Esophagus muscularis mucosa (tissue), 4 donors: ENCODE data around the gene CHAF1A. TPM values are rescaled to one million over a fixed set of nuclear protein-coding genes. Genes with fewer than 3 reads are reported as not detected.

Experiments
- DNase-seq: peaks from one replicate; pipeline ENCODE4 v3.0.0-alpha.2; 2017; ENCODE audit errors: extremely low spot score
- H3K27ac ChIP-seq, 4 donors: fragments of 200-600 bp; sonication (generic); replicated peaks in 1 of 4; 1 replicate in 3 of 4; 2 replicates in 1 of 4; pipeline ENCODE4 v1.5.1; 2016 to 2019; ENCODE audit warnings: mild to moderate bottlenecking in 1 of 4
- H3K27me3 ChIP-seq, 4 donors: fragments of 200-600 bp; sonication (generic); one replicate each; pipeline versions ENCODE4 v1.5.1 to v1.6.0; 2016 to 2019
- H3K36me3 ChIP-seq, 4 donors: fragments of 200-600 bp; sonication (generic); one replicate each; pipeline ENCODE4 v1.5.1; 2016 to 2019
- H3K4me1 ChIP-seq, 4 donors: fragments of 200-600 bp; sonication (generic); one replicate each; pipeline ENCODE4 v1.5.1; 2016 to 2019
- H3K4me3 ChIP-seq, 4 donors: fragments of 200-600 bp; sonication (generic); 1 replicate in 2 of 4; 2 replicates in 2 of 4; pipeline ENCODE4 v1.5.1; 2016 to 2019; ENCODE audit warnings: mild to moderate bottlenecking in 4 of 4, moderate library complexity in 1 of 4
- H3K9me3 ChIP-seq, 4 donors: fragments of 200-600 bp; sonication (generic); 1 replicate in 3 of 4; 2 replicates in 1 of 4; pipeline ENCODE4 v1.5.1; 2016 to 2019
- EP300 ChIP-seq: sonication (generic); formaldehyde crosslinking; IDR thresholded peaks from one replicate; pipeline ENCODE4 v1.6.1; 2017; ENCODE audit warnings: antibody characterized with exemption
- POLR2A ChIP-seq: fragments of 450-650 bp; IDR thresholded peaks from one replicate; pipeline ENCODE4 v1.6.1; 2017; ENCODE audit warnings: antibody characterized with exemption, moderate library complexity, mild to moderate bottlenecking, low read depth
- POLR2AphosphoS5 ChIP-seq, 2 donors: sonication (generic); formaldehyde crosslinking; IDR thresholded peaks; one replicate each; pipeline ENCODE4 v1.6.1; 2017; ENCODE audit warnings: antibody characterized with exemption in 2 of 2
- WGBS: methylation state at CpG from one replicate; pipeline ENCODE4 v1.1.5; 2018; 5-methylcytosine and 5-hydroxymethylcytosine counted together
- intact Hi-C: fragments of 100-400 bp; cut with DNase I; formaldehyde crosslinking; loops from one replicate; pipeline ENCODE4 v1.15.1; 2023
- total RNA-seq, 4 donors: library from RNA; depleted of rRNA; stranded (reverse); fragments of >200 nt; gene quantifications; one replicate each; pipeline versions ENCODE4 v1.1.0 to v1.2.1, GENCODE V29; 2016
- TF ChIP-seq, protein P1 (sequence below), 3 experiments: fragments of 200-600 bp in 2 of 3; fragments of 450-650 bp in 1 of 3; sonication (generic) in 2 of 3; IDR thresholded peaks; one replicate each; pipeline ENCODE4 v1.5.1; 2017 to 2019; ENCODE audit warnings: antibody characterized with exemption in 3 of 3, mild to moderate bottlenecking in 2 of 3, moderate library complexity in 1 of 3

CHAF1A gene
- total RNA-seq, 4 donors from 2014 or later = 4.6 to 14.6 (median 7.6) TPM

DNA sequence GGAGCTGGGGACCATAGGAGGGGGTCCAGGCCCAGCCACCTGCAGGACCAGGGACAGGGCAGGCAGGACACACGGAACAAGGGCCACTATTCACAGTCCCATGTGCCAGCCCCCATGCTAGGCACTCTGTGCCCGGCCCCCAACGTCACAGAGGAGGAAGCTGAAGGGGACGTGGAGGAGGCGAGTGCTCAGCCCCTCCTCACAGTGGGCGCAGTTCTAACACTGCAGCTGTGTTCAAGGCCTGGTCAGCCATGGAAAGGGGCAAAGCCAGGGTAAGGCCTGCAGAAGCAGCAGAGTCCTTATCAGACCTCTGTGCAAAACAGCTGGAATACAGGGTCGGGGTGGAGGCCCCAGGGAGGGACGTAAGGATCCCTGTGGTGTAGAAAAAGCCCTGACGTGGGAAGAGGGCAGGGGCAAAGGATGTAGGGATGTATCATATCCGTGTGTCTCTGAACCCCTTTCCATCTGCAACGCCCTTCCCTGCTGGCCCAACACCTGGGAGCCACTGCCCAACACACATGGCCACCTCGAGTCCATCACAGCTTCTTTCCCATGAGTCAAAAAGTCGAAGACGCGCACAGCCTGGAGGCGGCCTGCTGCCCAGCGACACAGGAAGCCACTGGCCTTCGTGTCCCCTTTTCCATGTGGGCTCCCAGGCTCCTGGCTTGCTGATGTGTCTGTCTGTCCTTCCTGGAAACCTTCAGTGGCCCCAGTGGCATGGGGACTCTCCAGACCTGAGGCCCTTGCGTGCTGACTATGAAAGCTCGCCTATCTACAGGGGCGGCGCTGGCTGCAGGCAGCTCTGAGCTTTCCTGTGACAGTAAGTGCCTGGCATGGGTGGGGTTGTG lies 30.1 kb upstream of the CHAF1A start:
- peak overlapping the region; percentile 78 to 91 (median 86) for H3K27ac ChIP-seq
- H3K4me1 ChIP-seq = peaks cover 99 to 100% (median 100%) of the 10 kb centered on the region in 4 donors
- H3K4me3 ChIP-seq = no peak overlapping the region
- intact Hi-C loops = no loop called here
- no peak for DNase-seq
- no peak for TF ChIP-seq EP300
- no peak for TF ChIP-seq POLR2A
- no peak for TF ChIP-seq POLR2AphosphoS5 (IDR thresholded peaks at IDR 0.05)
- TF ChIP-seq, protein P1, sequence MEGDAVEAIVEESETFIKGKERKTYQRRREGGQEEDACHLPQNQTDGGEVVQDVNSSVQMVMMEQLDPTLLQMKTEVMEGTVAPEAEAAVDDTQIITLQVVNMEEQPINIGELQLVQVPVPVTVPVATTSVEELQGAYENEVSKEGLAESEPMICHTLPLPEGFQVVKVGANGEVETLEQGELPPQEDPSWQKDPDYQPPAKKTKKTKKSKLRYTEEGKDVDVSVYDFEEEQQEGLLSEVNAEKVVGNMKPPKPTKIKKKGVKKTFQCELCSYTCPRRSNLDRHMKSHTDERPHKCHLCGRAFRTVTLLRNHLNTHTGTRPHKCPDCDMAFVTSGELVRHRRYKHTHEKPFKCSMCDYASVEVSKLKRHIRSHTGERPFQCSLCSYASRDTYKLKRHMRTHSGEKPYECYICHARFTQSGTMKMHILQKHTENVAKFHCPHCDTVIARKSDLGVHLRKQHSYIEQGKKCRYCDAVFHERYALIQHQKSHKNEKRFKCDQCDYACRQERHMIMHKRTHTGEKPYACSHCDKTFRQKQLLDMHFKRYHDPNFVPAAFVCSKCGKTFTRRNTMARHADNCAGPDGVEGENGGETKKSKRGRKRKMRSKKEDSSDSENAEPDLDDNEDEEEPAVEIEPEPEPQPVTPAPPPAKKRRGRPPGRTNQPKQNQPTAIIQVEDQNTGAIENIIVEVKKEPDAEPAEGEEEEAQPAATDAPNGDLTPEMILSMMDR (IDR thresholded peaks at IDR 0.05) = no peak
- peaks cover 0 to 12% (median 0%) of the 10 kb centered on the region in 4 donors for H3K36me3 ChIP-seq
- no peaks in the 10 kb centered on the region for H3K9me3 ChIP-seq
- H3K27me3 ChIP-seq = no peaks in the 10 kb centered on the region
- 85% methylated on average over 15 of the region's 22 CpGs for WGBS

DNA sequence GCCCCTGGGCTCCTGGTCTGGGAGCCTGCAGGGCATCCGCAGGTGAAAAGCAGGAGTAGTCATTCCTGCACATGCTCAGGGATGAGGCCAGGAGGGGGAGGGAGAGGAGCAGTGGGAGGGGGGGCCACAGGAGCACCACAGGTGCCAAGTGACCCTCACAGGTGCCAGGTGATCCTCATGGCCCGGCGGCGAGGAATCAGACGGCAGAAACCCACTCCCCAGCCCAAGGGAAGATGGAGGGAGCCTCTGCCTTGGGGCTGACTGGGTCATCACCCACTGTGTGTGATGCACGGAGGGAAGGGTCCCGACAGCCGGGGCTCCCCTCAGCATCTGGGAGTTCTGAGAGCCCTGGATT lies 29.4 kb upstream of the CHAF1A start:
- no peak for TF ChIP-seq EP300
- no peak for TF ChIP-seq POLR2AphosphoS5 (IDR thresholded peaks at IDR 0.05)
- TF ChIP-seq, protein P1 (IDR thresholded peaks at IDR 0.05) = no peak
- no peak for TF ChIP-seq POLR2A
- intact Hi-C loops = no loop called here
- Histone ChIP-seq H3K27ac (peak overlapping the region; percentile 78 to 91 (median 86)), H3K4me1 (peaks cover 96 to 100% (median 99%) of the 10 kb centered on the region in 4 donors), H3K27me3 (no peaks in the 10 kb centered on the region), H3K4me3 (no peak overlapping the region), H3K36me3 (peaks cover 0 to 7% (median 0%) of the 10 kb centered on the region in 4 donors), H3K9me3 (no peaks in the 10 kb centered on the region)
- 90% methylated on average over 7 of the region's 8 CpGs for WGBS
- DNase-seq = no peak

DNA sequence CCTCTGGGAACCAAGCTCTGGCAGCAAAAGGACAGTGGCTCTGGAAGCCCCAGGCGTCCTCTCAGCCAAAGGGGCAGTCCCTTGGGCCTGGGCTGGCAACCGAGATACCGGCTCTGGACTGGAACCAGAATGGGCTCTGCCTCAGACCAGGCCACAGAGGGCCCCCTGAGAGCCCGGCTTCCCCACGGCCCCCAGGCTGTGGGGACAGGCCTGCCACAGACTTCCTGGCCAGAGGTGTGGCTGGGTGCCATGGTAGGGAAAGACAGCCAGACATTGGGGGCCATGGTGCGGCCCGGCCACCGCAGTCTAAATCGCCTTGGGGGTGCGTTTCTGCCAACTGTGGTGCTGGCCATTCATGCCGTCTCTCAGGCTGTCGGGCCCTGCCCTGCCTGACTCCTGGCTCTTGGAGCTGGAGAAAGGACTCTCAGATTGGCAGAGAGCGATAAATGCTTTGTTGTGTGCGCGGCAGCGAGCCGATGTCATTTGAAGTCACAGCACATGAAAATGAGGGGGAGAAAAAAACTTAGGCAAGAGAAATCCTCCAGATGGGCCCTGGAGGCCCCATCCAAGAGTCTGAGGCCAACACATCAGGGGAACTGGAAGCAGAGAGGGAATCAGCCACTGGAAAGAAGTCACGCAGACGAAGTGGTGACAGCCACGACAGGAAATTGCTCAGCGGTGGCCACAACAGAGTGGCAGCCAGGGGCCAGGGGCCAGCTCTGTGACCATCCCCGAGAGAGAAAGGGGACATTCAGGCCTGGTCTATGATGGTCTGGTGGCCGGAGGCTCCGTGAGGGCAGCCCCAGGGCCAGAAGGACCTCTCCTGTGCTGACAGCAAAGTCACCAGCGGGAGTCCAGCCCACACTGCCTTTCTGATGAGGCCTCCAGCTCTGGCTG lies 28.6 kb upstream of the CHAF1A start:
- DNase-seq = no peak
- intact Hi-C loops = no loop called here
- peak overlapping the region in 2 of 4 donors; percentile 8 to 11 for H3K4me3 ChIP-seq
- H3K36me3 ChIP-seq = peaks cover 0 to 7% (median 0%) of the 10 kb centered on the region in 4 donors
- no peaks in the 10 kb centered on the region for H3K9me3 ChIP-seq
- TF ChIP-seq POLR2A (no peak), POLR2AphosphoS5 (IDR thresholded peaks at IDR 0.05) (no peak), EP300 (no peak)
- TF ChIP-seq, protein P1 (IDR thresholded peaks at IDR 0.05) = no peak
- H3K27ac ChIP-seq = peak overlapping the region; percentile 78 to 91 (median 86)
- 47% methylated on average over 18 of the region's 25 CpGs for WGBS
- no peaks in the 10 kb centered on the region for H3K27me3 ChIP-seq
- peaks cover 91 to 100% (median 95%) of the 10 kb centered on the region in 4 donors for H3K4me1 ChIP-seq

DNA sequence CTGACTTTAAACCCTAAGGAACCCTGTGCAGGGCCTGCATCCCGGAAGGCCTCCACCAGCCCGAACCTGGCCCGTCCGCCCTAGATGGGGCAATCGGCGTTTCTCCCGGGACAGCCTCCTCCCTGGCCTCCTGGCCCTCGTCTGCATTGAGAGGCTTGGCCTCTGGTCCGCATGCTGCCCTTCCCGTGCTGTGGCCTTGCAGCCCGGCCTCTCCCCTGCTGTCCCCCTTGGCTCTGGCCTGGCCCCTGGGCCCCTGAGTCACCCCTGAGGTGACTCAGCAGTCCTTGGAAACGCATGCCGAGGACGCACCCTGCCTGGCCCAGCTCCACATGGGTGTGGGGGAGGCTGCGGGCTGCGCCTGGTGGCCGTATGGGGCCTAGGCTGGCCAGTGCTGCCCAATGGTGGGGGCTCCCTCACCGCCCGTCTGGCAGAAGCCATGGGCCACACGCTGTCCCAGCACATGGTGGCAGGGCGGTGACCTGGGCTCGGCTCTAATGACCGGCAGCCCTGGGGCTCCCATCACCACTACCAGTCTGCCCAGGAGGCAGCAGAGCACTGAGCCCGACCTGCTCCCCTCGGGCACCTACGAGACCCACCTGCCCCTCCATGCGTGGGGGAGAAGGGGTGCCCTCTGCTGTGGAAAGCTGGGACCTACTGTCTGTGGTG lies 27.8 kb upstream of the CHAF1A start:
- DNase-seq = peak; percentile 93
- TF ChIP-seq POLR2A = no peak
- peak; percentile 66 to 80 for TF ChIP-seq POLR2AphosphoS5 (IDR thresholded peaks at IDR 0.05)
- TF ChIP-seq, protein P1 (IDR thresholded peaks at IDR 0.05) = peak in 1 of 3 experiments; percentile 7
- Histone ChIP-seq H3K27me3 (no peaks in the 10 kb centered on the region), H3K4me1 (peaks cover 91 to 100% (median 95%) of the 10 kb centered on the region in 4 donors), H3K36me3 (peaks cover 0 to 7% (median 0%) of the 10 kb centered on the region in 4 donors), H3K4me3 (peak overlapping the region in 3 of 4 donors; percentile 8 to 36 (median 11)), H3K27ac (peak overlapping the region; percentile 78 to 91 (median 86)), H3K9me3 (no peaks in the 10 kb centered on the region)
- intact Hi-C loops = no loop called here
- WGBS = 60% methylated on average over 17 of the region's 27 CpGs
